Skeletal muscle satellite cell (primary cell): ENCODE data around the gene DDHD1.

Source experiments
- H3K27me3 ChIP-seq: 2 replicates; pipeline ENCODE4 v1.7.0; 2013; ENCODE audit warnings: low read length; ENCODE audit not compliant: control insufficient read depth, insufficient read depth
- H3K36me3 ChIP-seq: 2 replicates; pipeline ENCODE4 v1.7.0; 2013; ENCODE audit warnings: mild to moderate bottlenecking, control low read depth, low read length; ENCODE audit not compliant: insufficient read depth
- H3K4me1 ChIP-seq: 2 replicates; pipeline ENCODE4 v1.7.0; 2013; ENCODE audit warnings: low read length; ENCODE audit not compliant: control insufficient read depth, insufficient read depth
- H3K4me2 ChIP-seq: 2 replicates; pipeline ENCODE4 v1.7.0; 2013; ENCODE audit warnings: mild to moderate bottlenecking, low read length
- H3K4me3 ChIP-seq: 2 replicates; pipeline ENCODE4 v1.7.0; 2013; ENCODE audit warnings: low read length
- H3K9ac ChIP-seq: 2 replicates; pipeline ENCODE4 v1.7.0; 2013; ENCODE audit warnings: mild to moderate bottlenecking, low read depth, low read length, moderate library complexity
- H3K9me3 ChIP-seq: replicated peaks from 2 replicates; pipeline ENCODE4 v1.7.0; 2013; ENCODE audit warnings: mild to moderate bottlenecking, control low read depth, low read length

DDHD1 gene

GRCh38 chr14:53027041-53027440, 126.1 kb downstream of the DDHD1 start:
- no peak overlapping the region for H3K4me2 ChIP-seq
- H3K4me3 ChIP-seq: no peak overlapping the region
- H3K4me1 ChIP-seq: peaks cover 19% of the 10 kb centered on the region
- no peaks in the 10 kb centered on the region for H3K27me3 ChIP-seq
- no peaks in the 10 kb centered on the region for H3K36me3 ChIP-seq
- H3K9ac ChIP-seq: no peak overlapping the region
- no peaks in the 10 kb centered on the region for H3K9me3 ChIP-seq

- Histone ChIP-seq H3K9ac (no peak overlapping the region), H3K36me3 (no peaks in the 10 kb centered on the region), H3K27me3 (no peaks in the 10 kb centered on the region), H3K4me3 (no peak overlapping the region), H3K4me1 (peaks cover 21% of the 10 kb centered on the region), H3K9me3 (no peaks in the 10 kb centered on the region), H3K4me2 (no peak overlapping the region)
These were observed 129.8 kb downstream of the DDHD1 start for GRCh38 chr14:53023325-53023724.

- H3K9ac ChIP-seq: no peak overlapping the region
- H3K4me1 ChIP-seq: peaks cover 21% of the 10 kb centered on the region
- H3K9me3 ChIP-seq: no peaks in the 10 kb centered on the region
- H3K27me3 ChIP-seq: no peaks in the 10 kb centered on the region
- H3K4me2 ChIP-seq: no peak overlapping the region
- no peaks in the 10 kb centered on the region for H3K36me3 ChIP-seq
- H3K4me3 ChIP-seq: no peak overlapping the region
These were observed 130.5 kb downstream of the DDHD1 start for GRCh38 chr14:53022593-53022992.

- Histone ChIP-seq H3K4me1 (peaks cover 21% of the 10 kb centered on the region), H3K9ac (no peak overlapping the region), H3K9me3 (no peaks in the 10 kb centered on the region), H3K4me2 (no peak overlapping the region), H3K36me3 (no peaks in the 10 kb centered on the region), H3K4me3 (no peak overlapping the region), H3K27me3 (no peaks in the 10 kb centered on the region)
These were observed 132.8 kb downstream of the DDHD1 start for GRCh38 chr14:53020193-53020932.

DNA sequence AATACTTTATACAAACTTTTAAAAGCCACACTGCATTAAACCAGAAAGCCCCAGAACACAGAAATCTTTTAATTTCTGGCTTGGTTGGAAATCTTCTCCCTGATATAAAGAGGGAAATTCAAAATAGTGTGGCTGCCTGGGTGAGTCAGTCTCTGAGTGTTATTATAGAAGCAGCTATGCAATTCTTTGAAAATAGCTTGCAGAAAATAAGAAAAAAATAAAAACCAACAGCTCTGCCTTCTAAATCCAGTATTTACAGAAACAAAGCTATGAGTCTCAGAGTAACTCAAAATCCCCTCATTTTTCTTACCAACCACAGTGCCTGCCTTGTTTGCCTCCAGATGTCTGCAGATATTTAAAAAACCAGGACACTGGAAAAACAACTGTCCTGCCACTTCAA, 133.7 kb downstream of the DDHD1 start:
- H3K27me3 ChIP-seq: no peaks in the 10 kb centered on the region
- H3K4me2 ChIP-seq: no peak overlapping the region
- H3K4me3 ChIP-seq: no peak overlapping the region
- H3K9me3 ChIP-seq: no peaks in the 10 kb centered on the region
- no peaks in the 10 kb centered on the region for H3K36me3 ChIP-seq
- no peak overlapping the region for H3K9ac ChIP-seq
- peaks cover 21% of the 10 kb centered on the region for H3K4me1 ChIP-seq

- H3K9me3 ChIP-seq: no peaks in the 10 kb centered on the region
- no peak overlapping the region for H3K4me3 ChIP-seq
These were observed 135.3 kb downstream of the DDHD1 start for GRCh38 chr14:53017837-53018236.

DNA sequence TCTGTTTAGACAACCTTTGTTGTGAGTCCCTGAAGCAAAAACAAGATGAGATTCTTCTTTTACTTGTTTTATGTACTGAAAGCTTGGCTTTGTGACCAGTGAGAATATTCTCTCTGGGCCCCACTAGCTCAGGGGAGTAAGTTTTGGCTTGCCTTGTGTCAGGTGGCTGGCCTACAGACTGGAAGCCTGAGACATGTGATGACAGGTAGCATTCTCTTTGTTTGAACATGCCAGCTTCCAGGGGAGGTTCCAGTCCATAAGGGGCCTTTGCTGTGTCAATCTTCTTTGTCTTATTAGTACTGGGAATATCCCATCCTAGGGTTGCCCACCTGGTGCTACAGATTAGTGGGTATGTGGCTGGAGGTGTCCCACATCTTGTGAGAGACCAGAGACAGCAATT, 136.2 kb downstream of the DDHD1 start:
- Histone ChIP-seq H3K9me3 (no peaks in the 10 kb centered on the region), H3K9ac (no peak overlapping the region), H3K4me3 (no peak overlapping the region), H3K4me2 (no peak overlapping the region), H3K36me3 (no peaks in the 10 kb centered on the region), H3K4me1 (peaks cover 12% of the 10 kb centered on the region), H3K27me3 (no peaks in the 10 kb centered on the region)

More at GRCh38 chr14:53017837-53018236, 135.3 kb downstream of the DDHD1 start:
- Histone ChIP-seq H3K27me3 (no peaks in the 10 kb centered on the region), H3K9ac (no peak overlapping the region), H3K4me1 (peaks cover 15% of the 10 kb centered on the region), H3K4me2 (no peak overlapping the region), H3K36me3 (no peaks in the 10 kb centered on the region)

GRCh38 chr14:53016491-53016890, 136.6 kb downstream of the DDHD1 start:
- Histone ChIP-seq H3K36me3 (no peaks in the 10 kb centered on the region), H3K4me2 (no peak overlapping the region)

GRCh38 chr14:53011053-53011462, 142.1 kb downstream of the DDHD1 start:
- Histone ChIP-seq H3K9ac (peak overlapping the region; percentile 53), H3K27me3 (no peaks in the 10 kb centered on the region), H3K4me3 (peak overlapping the region; percentile 11), H3K4me1 (peaks cover 24% of the 10 kb centered on the region), H3K9me3 (no peaks in the 10 kb centered on the region), H3K4me2 (peak overlapping the region; percentile 65), H3K36me3 (no peaks in the 10 kb centered on the region)

More at GRCh38 chr14:53016491-53016890, 136.6 kb downstream of the DDHD1 start:
- Histone ChIP-seq H3K4me3 (no peak overlapping the region), H3K4me1 (peaks cover 16% of the 10 kb centered on the region), H3K9ac (no peak overlapping the region), H3K27me3 (no peaks in the 10 kb centered on the region), H3K9me3 (no peaks in the 10 kb centered on the region)

- H3K27me3 ChIP-seq: no peaks in the 10 kb centered on the region
These were observed 142.7 kb downstream of the DDHD1 start for GRCh38 chr14:53010193-53011040.

GRCh38 chr14:53006931-53007562, 146.1 kb downstream of the DDHD1 start:
- Histone ChIP-seq H3K9me3 (no peaks in the 10 kb centered on the region), H3K9ac (no peak overlapping the region), H3K4me2 (no peak overlapping the region), H3K27me3 (no peaks in the 10 kb centered on the region), H3K4me3 (no peak overlapping the region), H3K36me3 (no peaks in the 10 kb centered on the region), H3K4me1 (peaks cover 23% of the 10 kb centered on the region)

More at GRCh38 chr14:53010193-53011040, 142.7 kb downstream of the DDHD1 start:
- Histone ChIP-seq H3K9me3 (no peaks in the 10 kb centered on the region), H3K4me3 (peak overlapping the region; percentile 20), H3K9ac (peak overlapping the region; percentile 53), H3K36me3 (no peaks in the 10 kb centered on the region), H3K4me2 (peak overlapping the region; percentile 65), H3K4me1 (peaks cover 24% of the 10 kb centered on the region)
